AG08395 (cell line): ENCODE results near the gene GH1.
"Not testable (repeated sequence)": the region's sequence is repeated elsewhere in the genome, so short reads cannot be mapped to it uniquely, and the experiment has no call there.

Source experiments
- DNase-seq: peaks from one replicate; pipeline ENCODE4 v3.0.0; 2012; ENCODE audit warnings: mixed read lengths, low spot score

GH1 gene

DNA sequence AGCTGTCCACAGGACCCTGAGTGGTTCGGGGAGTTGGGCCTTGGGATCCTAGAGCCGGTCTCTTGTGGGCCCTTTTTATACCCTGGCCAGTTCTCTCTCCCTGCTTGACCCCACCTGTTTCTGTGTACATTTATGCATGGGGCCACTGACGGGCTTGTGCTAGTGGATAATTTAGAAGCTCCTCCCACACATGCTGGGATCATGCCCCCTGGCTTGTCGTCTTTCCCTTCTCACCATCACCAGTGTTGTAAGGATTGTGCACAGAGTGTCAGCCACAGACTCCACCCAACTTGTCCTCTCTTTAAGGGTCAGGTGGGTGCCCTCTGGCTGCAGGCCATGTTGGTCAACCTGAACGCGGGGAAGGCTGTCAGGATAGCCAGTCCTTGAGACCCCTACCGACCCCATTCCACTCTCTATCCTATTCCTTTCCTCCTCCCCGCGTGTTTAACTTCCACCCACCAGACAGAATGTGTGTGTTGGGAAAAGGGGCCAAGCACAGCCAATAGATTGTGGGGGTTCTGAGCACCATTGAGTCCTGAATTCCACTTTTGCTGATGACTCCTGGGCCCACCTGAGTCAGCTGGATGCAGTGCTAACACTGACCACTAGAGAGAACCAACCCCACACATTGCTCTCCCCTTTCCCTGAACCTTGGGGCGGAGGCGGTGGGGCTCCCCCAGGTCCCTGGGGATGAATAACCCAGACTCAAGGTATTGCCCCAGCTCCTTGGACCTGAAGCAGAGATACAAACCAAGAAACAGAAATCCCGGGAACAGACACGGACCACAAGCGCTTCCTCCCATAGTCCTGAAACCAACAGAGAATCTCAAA is 21.9 kb downstream of the GH1 start, which contains the start of gene CSH1:
CSH1 (minus strand) TSS at position 51 of the 831 bp plus-strand sequence. CDS start 63 bp downstream, outside the sequence.
- DNase-seq: not testable (repeated sequence)

DNA sequence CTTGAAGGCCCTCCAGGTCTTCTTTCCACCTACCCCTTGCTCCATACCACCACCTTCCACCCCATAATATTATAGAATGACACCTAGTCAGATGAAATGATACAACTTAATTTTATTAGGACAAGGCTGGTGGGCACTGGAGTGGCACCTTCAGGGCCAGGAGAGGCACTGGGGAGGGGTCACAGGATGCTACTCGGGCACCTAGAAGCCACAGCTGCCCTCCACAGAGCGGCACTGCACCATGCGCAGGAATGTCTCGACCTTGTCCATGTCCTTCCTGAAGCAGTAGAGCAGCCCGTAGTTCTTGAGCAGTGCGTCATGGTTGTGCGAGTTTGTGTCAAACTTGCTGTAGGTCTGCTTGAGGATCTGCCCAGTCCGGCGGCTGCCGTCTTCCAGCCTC is 23.8 kb downstream of the GH1 start:
- DNase-seq: not testable (repeated sequence)

DNA sequence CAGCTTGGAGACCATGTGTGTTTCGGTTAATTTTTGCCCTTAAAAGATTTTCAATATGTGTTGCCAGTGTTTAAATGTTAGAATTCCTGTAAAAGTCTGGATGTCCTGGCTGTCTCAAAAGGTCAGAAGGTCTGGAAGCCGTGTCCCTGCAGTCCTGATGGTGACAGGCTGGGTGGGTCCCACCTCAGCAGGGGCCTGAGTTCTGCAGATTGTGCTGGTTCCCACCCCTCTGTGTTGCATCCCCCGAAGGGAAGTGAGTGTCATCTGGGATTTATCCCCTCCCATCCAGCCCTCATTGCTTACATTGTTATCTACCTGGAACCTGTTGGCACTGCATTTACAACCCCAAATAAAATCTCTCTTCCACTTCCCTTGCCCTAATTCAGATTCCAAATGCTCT is 24.6 kb downstream of the GH1 start:
- DNase-seq: not testable (repeated sequence)

DNA sequence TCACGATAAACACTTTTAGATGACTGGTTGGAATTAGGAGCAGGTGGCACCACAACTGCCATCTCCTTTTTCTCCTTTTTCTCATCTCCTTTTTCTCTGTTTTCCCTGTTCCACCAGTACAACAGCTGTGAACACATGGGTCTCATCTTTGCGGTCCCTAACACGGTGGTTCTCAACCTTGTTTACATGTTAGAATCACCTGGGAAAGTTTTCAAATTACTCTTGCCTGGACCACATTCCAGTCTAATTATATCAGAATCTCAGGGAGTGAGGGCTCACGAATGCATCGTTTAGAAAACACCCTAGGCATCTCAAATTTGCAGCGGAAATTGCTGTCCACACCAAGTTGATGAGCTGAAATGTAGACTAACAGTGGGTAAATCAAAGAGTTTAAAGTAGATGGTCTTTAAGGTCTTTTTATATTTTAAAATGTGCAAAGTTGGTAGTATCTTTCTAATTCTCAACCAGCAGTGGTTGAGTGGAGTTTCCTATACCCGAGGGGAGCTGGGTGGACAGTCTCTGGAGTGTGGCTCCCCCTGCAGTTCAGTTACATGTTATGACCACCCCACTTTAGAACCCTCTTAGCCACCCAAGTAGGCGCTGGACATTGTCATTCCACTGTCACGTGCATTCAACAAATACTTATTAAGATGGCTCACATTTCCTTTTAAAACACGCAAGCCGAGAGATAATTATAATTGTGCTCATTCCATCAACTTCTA is 26.2 kb downstream of the GH1 start:
- DNase-seq: not testable (repeated sequence)

DNA sequence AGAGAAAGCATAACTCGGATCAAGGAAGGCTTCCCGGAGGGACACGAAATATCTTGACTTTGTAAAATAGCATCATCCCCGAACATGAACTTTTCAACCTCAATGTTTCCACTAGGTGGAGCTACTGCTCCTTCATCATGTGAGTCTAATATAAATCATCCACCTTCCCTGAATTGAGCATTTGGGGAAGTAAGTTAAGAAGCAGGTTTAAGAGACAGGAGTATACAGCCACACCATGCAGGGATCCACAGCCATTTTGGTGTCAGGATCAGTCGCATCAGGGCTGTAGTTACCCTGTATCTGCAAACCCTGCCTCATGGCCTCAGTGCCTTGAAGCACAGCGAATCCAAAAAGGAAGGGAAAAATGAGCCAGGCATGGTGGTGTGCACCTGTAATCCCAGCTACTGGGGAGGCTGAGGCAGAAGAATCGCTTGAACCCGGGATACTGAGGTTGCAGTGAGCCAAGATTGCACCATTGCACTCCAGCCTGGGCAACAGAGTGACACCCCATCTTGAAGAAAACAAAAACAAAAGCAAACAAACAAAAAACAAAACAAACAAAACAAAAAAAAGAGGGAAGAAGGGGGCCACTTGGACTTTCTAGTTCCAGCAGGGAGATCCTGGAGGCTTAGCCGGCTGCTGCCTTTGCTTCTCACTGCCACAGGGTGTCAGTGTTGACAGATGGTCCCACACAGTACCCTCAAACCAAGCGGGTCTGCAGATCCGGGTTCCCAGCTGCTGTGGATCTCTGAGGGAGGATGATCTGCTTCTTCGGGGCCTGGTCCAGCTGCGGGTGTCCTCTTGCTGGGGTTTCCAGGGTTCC is 29.4 kb downstream of the GH1 start:
- DNase-seq: not testable (repeated sequence)

DNA sequence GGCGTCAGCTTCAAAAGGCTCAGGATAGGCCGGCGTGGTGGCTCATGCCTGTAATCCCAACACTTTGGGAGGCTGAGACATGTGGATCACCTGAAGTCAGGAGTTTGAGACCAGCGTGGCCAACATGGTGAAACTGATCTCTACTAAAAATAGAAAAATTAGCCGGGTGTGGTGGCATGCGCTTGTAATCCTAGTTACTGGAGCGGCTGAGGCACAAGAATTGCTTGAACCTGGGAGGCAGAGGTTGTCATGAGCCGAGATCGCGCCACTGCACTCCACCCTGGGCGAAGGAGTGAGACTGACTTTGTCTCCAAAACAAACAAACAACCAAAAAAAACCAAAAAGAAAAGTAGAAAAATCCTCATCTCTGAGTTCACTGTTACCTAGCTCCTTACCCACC is 33.5 kb downstream of the GH1 start:
- not testable (repeated sequence) for DNase-seq

DNA sequence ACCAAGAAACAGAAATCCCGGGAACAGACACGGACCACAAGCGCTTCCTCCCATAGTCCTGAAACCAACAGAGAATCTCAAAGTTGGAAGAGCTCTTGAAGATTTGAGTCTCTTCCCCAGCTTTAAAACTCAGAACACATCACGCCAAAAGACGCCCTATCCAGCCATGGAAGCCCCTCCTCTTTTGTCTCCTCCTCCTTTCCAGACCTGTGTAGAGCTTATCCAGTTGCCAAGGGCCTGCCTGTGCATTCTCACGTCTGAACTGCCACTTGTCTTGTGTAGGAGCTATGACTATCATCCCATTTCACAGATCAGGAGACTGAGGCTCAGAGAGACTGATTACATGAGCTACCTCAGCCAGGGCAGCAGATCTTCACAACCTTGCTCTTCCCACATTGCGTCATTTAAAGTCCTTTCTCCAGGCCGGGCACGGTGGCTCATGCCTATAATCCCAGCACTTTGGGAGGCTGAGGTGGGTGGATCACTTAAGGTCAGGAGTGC is 36.0 kb downstream of the GH1 start:
- DNase-seq: not testable (repeated sequence)

DNA sequence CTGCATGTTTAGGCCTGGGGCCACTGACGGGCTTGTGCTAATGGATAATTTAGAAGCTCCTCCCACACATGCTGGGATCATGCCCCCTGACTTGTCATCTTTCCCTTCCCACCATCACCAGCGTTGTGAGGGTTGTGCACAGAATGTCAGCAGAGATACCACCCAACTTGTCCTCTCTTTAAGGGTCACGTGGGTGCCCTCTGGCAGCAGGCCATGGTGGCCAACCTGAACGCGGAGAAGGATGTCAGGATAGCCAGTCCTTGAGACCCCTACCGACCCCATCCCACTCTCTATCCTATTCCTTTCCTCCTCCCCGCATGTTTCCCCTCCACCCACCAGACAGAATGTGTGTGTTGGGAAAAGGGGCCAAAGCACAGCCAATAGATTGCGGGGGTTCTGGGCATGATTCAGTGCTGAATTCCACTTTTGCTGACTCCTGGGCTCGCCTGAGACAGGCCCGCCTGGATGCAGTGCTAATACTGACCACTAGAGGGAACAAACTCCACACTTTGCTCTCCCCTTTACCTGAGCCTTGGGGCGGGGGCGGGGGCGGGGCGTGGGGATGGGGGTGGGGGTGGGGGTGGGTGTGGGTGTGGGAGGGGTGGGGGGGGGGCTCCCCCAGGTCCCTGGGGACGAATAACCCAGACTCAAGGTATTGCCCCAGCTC is 36.6 kb downstream of the GH1 start, which contains the start of gene GH2:
GH2 (minus strand) TSS at position 10 of the 667 bp plus-strand sequence. CDS start 143 bp downstream, outside the sequence.
- DNase-seq: peak; percentile 70

DNA sequence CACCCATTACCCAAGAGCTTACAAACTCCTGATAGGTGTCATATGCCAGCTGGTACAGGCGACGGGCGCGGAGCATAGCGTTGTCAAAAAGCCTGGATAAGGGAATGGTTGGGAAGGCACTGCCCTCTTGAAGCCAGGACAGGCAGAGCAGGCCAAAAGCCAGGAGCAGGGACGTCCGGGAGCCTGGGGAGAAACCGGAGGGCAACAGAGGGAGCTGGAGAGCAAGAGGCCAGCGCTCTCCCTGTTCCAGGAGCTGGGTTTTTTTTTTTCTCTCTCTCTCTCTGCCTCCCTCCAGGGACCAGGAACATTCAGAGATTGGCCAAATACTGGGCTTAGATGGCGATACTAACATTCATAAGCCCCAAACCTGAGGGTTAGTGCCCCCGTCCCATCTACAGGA is 37.3 kb downstream of the GH1 start:
- not testable (repeated sequence) for DNase-seq

DNA sequence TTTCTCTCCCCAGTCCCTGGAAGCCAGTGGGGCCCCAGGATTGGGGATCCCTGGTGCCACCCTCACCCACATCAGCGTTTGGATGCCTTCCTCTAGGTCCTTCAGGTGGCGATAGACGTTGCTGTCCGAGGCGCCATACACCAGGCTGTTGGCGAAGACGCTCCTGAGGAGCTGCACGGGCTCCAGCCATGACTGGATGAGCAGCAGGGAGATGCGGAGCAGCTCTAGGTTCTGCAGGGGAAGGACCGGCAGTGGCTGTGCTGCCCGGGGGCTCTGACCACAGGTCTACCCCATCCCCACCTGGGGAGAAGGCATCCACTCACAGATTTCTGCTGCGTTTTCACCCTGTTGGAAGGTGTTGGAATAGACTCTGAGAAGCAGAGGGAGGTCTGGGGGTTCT is 37.9 kb downstream of the GH1 start:
- DNase-seq: no peak

DNA sequence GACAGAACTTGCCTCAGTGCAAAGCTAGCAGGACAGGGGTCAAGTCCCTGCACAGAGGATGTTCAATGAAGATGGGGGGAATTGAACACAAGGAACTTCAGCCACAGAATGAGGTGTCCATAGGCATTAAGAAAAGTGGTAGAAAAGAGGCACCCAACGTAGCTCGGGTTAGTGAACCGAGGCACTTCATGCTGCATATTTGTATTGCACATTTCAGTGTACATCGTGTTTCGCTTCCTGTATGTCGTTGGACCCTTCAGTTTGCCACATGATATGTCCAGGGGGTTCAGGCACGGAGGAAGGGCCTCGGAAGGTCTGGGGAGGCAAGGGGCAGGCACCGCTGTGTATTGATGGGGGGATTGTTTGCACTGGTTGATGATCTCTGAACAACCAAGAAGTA is 40.2 kb downstream of the GH1 start:
- not testable (repeated sequence) for DNase-seq

DNA sequence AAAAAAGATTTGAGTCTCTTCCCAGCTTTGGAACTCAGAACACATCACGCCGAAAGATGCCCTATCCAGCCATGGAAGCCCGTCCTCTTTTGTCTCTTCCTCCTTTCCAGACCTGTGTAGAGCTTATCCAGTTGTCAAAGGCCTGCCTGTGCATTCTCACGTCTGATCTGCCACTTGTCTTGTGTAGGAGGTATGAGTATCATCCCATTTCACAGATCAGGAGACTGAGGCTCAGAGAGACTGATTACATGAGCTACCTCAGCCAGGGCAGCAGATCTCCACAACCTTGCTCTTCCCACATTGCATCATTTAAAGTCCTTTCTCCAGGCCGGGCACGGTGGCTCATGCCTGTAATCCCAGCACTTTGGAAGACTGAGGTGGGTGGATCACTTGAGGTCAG is 43.9 kb downstream of the GH1 start:
- DNase-seq: not testable (repeated sequence)

DNA sequence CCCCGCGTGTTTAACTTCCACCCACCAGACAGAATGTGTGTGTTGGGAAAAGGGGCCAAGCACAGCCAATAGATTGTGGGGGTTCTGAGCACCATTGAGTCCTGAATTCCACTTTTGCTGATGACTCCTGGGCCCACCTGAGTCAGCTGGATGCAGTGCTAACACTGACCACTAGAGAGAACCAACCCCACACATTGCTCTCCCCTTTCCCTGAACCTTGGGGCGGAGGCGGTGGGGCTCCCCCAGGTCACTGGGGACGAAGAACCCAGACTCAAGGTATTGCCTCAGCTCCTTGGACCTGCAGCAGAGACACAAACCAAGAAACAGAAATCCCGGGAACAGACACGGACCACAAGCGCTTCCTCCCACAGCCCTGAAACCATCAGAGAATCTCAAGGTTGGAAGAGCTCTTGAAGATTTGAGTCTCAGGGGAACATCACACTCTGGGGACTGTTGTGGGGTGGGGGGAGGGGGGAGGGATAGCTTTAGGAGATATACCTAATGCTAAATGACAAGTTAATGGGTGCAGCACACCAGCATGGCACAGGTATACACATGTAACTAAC is 44.5 kb downstream of the GH1 start:
- DNase-seq: not testable (repeated sequence)

DNA sequence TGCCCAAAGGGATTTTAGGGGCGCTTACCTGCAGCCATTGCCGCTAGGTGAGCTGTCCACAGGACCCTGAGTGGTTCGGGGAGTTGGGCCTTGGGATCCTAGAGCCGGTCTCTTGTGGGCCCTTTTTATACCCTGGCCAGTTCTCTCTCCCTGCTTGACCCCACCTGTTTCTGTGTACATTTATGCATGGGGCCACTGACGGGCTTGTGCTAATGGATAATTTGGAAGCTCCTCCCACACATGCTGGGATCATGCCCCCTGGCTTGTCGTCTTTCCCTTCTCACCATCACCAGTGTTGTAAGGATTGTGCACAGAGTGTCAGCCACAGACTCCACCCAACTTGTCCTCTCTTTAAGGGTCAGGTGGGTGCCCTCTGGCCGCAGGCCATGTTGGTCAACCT is 45.1 kb downstream of the GH1 start, which contains the start of gene CSH2:
CSH2 (minus strand) TSS at position 101 of the 400 bp plus-strand sequence; CDS start at position 38, 63 bp downstream.
- DNase-seq: not testable (repeated sequence)

DNA sequence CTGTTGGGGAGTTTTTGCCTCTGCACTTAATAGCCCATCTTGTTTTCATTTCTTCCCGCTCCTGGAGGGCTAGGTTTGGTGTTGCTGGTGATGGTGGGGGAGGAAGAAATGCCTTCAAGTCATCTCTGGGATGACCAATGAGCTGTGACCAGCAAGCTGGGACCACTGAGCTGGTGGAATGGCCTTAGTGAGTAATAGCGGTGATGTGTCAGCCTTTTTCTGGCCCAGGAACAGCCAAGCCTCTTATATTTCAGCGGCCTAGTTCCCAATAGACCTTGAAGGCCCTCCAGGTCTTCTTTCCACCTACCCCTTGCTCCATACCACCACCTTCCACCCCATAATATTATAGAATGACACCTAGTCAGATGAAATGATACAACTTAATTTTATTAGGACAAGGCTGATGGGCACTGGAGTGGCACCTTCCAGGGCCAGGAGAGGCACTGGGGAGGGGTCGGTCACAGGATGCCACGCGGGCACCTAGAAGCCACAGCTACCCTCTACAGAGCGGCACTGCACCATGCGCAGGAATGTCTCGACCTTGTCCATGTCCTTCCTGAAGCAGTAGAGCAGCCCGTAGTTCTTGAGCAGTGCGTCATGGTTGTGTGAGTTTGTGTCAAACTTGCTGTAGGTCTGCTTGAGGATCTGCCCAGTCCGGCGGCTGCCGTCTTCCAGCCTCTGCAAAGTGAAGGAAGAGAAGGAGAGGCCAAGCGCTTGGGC is 46.8 kb downstream of the GH1 start:
- DNase-seq: not testable (repeated sequence)

DNA sequence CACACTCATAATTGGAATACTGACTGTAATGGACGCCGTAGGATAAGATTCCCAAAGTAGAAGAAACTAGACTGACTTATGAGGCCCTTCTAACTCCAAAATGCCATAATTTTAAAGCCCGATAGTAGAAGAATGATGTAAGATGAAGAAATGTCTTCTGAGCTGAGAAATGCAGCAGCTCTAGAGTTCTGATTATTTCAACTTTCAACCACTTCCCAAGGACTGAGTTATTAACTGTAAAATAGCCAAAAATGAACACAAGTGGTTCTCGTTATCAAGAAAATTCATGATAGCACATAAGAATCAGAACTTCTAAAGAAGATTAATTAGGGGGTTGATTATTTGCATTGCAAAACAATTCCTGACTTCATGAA is 48.4 kb downstream of the GH1 start:
- DNase-seq: not testable (repeated sequence)

DNA sequence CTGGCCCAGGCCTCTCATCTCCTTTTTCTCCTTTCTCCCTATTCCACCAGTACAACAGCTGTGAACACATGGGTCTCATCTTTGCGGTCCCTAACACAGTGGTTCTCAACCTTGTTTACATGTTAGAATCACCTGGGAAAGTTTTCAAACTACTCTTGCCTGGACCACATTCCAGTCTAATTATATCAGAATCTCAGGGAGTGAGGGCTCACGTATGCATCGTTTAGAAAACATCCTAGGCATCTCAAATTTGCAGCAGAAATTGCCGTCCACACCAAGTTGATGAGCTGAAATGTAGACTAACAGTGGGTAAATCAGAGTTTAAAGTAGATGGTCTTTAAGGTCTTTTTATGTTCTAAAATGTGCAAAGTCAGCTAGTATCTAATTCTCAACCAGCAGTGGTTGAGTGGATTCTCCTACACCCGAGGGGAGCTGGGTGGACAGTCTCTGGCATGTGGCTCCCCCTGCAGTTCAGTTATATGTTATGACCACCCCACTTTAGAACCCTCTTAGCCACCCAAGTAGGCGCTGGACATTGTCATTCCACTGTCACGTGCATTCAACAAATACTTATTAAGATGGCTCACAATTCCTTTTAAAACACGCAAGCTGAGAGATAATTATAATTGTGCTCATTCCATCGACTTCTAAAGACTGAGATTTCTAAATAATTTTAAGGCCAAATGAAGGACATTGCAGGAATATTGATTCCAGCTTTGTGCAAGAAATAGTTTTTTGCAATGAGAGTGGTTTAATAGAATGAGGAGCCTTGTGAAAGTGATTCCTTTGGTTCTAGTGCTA is 48.9 kb downstream of the GH1 start:
- not testable (repeated sequence) for DNase-seq
